Natural killer cell treated with Interleukin-12 subunit alpha and Interleukin-12 subunit beta and Interleukin-15 and Interleukin-18, amount 100 ng/mL, for 72 hours (primary cell): ENCODE measurements around the gene GLA. TPM values are rescaled to one million over a fixed set of nuclear protein-coding genes. Genes with fewer than 3 reads are reported as not detected.

Experiments used
- ATAC-seq, 2 donors: fragments of 150-1000 bp; cut with Tn5 transposase in 1 of 2; sonication (Bioruptor Pico), chemical (Tn5 transposase) in 1 of 2; 2 replicates each; pipeline ENCODE4 v1.10.0; 2021
- DNase-seq: peaks from one replicate; pipeline ENCODE4 v3.0.0; 2022; ENCODE audit warnings: low spot score
- H3K27ac Mint-ChIP-seq, 2 donors: 1 replicate in 1 of 2; 2 replicates in 1 of 2; pipeline ENCODE4 v1.8.0; 2022; ENCODE audit warnings: mixed read lengths in 2 of 2, mild to moderate bottlenecking in 1 of 2, moderate library complexity in 1 of 2
- H3K27me3 Mint-ChIP-seq, 2 donors: 1 replicate in 1 of 2; 2 replicates in 1 of 2; pipeline ENCODE4 v1.8.0; 2022; ENCODE audit warnings: mixed read lengths in 2 of 2
- H3K36me3 Mint-ChIP-seq: one replicate; pipeline ENCODE4 v1.8.0; 2022; ENCODE audit warnings: mixed read lengths
- H3K4me1 Mint-ChIP-seq, 2 donors: 1 replicate in 1 of 2; 2 replicates in 1 of 2; pipeline ENCODE4 v1.8.0; 2022; ENCODE audit warnings: low read depth in 2 of 2, mixed read lengths in 2 of 2, mild to moderate bottlenecking in 1 of 2
- H3K4me3 Mint-ChIP-seq: one replicate; pipeline ENCODE4 v1.8.0; 2022; ENCODE audit warnings: mixed read lengths
- H3K9me3 Mint-ChIP-seq: 2 replicates; pipeline ENCODE4 v1.8.0; 2022; ENCODE audit warnings: mixed read lengths
- total RNA-seq, 2 donors: library from RNA; stranded (reverse); gene quantifications; one replicate each; pipeline ENCODE4 v1.2.3, GENCODE V29; 2022

Gene GLA
- 10 to 100 TPM; 42.1 to 58.2 TPM for total RNA-seq

DNA sequence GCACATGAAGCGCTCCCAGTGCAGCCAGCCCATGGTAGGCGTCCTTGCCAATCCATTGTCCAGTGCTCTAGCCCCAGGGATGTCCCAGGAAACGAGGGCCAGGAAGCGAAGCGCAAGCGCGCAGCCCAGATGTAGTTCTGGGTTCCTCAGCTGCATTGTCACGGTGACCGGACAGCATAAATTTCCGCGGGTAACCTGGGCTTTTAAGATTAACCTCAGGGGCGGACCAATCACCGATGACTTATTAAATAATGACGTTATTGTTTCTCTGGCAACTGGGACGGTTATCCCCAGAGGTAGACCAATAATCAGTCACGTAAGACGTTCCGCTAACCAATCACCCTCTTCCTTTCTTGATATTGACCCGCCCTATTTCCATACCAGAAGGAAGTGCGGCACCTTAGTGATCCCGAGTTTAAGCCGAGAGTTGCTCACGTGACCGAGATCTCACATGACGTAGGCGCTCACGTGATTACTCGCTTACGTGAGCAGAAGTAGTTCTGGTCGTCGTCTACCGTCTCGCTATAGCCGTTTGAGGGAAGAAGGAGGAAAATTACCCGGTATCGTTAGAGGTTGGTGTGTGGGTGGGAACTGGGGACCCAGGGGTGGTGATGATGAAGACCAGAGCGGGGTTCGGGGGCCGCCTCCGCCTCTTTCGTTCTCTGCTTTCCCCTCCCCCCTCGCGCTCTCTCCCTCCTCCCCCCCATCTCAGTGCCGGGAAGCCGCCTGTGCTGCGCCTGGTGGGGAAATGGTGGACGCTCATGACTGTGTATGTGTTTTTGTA is at the start of gene GLA, which contains the start of gene HNRNPH2:
GLA (minus strand) TSS at position 178 of the 784 bp plus-strand sequence; CDS start at position 156, 22 bp downstream.
HNRNPH2 (plus strand) TSS at position 475 of the 784 bp plus-strand sequence. CDS start 3,767 bp downstream, outside the sequence.
- DNase-seq, result peak; percentile 88
- peaks cover 22 to 26% of the 10 kb centered on the region in 2 donors for H3K4me1 Mint-ChIP-seq
- H3K4me3 Mint-ChIP-seq, result peak within 1 kb of the TSS; percentile 100
- peaks cover 7% of the 10 kb centered on the region for H3K36me3 Mint-ChIP-seq
- H3K9me3 Mint-ChIP-seq, result no peaks in the 10 kb centered on the region
- peak within 1 kb of the TSS; percentile 90 to 93 for H3K27ac Mint-ChIP-seq
- peak; percentile 97 to 98 for ATAC-seq
- peaks cover 0 to 5% of the 10 kb centered on the region in 2 donors for H3K27me3 Mint-ChIP-seq

DNA sequence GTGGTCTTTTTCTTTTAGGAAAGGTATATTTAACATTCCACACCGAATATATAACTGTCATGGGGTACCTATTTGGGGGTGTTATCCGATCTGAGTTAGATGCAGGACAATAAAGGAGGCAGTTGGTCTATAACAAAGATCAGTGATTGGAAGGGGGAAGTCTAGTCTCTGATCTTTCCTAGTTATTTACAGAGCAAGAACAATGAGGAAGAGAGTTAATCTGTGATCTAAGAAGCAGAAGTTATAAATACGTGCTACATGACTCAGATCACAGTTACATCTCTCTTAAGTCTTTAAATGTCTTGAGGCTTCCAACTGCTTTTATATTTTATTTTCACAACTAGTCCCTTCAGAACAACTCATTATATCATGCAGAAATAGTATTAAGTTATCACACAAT is 44.3 kb upstream of the GLA start:
- DNase-seq (no peak), ATAC-seq (no peak)
- no peaks in the 10 kb centered on the region for H3K9me3 Mint-ChIP-seq

DNA sequence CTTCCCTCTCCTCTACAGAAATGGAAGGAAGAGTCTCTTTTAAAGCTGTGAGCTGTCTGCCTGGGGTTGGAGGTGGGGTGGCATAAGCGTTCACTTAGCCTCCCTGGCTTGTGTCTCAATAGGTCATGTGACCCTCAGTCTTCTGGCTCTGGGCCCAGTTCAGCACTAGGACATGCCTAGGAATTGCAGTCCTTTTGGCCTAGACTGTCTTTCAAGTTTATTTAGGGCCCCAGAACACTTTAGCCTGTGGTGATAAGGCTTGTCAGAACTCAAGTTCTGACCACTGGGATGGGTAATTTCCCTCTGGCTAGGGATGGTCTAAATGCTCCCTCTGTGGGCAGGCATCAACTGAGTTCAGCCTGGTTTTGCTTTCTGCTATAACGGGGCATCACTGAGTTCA is 43.2 kb upstream of the GLA start:
- DNase-seq (no peak), ATAC-seq (no peak)
- H3K4me3 Mint-ChIP-seq, result no peak overlapping the region

More for the DNA sequence above, 44.3 kb upstream of the GLA start:
- Mint-ChIP-seq H3K36me3 (peaks cover 7% of the 10 kb centered on the region), H3K27me3 (no peaks in the 10 kb centered on the region), H3K4me3 (no peak overlapping the region), H3K27ac (no peak overlapping the region), H3K4me1 (no peaks in the 10 kb centered on the region)

DNA sequence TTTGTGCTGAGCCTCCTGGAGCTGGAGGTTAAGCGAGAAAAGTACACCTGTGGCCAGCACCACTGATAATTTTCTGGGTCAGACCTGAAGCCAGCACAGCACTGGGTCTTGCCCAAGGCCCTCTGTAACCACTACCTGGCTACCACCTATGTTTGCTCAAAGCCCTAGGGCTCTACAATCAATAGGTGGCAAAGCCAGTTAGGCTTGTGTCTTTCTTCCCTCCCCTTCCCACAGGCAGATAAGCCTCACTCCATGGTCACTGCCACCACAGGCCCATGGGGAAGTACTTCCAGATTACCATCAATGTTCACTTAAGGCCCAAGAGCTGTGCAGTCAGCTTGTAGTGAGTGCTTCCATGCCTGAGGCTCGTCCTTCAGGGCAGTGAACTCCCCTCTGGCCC is 42.4 kb upstream of the GLA start:
- H3K4me1 Mint-ChIP-seq, result no peaks in the 10 kb centered on the region
- DNase-seq, result no peak
- peaks cover 7% of the 10 kb centered on the region for H3K36me3 Mint-ChIP-seq
- no peak for ATAC-seq
- H3K9me3 Mint-ChIP-seq, result no peaks in the 10 kb centered on the region
- no peak overlapping the region for H3K4me3 Mint-ChIP-seq
- H3K27ac Mint-ChIP-seq, result no peak overlapping the region
- no peaks in the 10 kb centered on the region for H3K27me3 Mint-ChIP-seq

More for the DNA sequence above, 43.2 kb upstream of the GLA start:
- no peak overlapping the region for H3K27ac Mint-ChIP-seq
- peaks cover 7% of the 10 kb centered on the region for H3K36me3 Mint-ChIP-seq
- H3K27me3 Mint-ChIP-seq, result no peaks in the 10 kb centered on the region
- H3K4me1 Mint-ChIP-seq, result no peaks in the 10 kb centered on the region
- H3K9me3 Mint-ChIP-seq, result no peaks in the 10 kb centered on the region

DNA sequence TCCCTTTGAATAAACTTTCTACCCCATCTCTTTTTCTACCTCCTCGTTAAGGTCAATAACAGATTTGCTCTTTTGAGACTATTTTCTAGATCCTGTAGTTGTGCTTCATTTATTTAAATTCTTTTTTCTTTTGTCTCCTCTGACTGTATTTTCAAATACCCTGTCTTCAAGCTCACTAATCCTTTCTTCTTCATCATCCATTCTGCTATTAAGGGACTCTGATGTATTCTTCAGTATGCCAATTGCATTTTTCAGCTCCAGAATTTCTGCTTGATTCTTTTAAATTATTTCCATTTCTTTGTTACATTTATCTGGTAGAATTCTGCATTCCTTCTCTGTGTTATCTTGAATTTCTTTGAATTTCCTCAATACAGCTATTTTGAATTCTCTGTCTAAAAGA is 41.6 kb upstream of the GLA start:
- Mint-ChIP-seq H3K4me3 (no peak overlapping the region), H3K36me3 (peaks cover 7% of the 10 kb centered on the region), H3K27me3 (no peaks in the 10 kb centered on the region), H3K9me3 (no peaks in the 10 kb centered on the region), H3K27ac (no peak overlapping the region), H3K4me1 (no peaks in the 10 kb centered on the region)
- DNase-seq, result no peak
- ATAC-seq, result no peak

DNA sequence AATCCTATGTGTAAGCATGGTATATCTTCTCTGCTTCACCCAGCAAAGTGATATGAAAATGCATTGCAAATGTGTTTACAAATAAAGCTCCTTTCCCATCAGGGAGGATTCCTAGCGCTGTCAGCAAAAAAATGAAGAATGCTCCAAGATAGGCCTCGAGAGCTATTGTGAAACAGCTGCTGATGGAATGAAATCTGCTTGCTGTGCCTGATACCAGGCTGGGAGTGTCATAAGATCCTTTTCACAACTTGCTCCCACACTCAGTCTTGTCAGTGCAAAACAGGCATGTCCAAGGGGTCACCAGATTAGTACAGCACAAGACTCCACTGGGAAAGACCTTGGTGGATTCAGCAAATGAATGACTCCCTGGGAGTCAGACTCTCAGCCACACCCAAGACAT is 34.4 kb upstream of the GLA start:
- H3K4me3 Mint-ChIP-seq, result no peak overlapping the region
- peaks cover 13% of the 10 kb centered on the region for H3K36me3 Mint-ChIP-seq
- DNase-seq, result no peak
- H3K9me3 Mint-ChIP-seq, result no peaks in the 10 kb centered on the region
- ATAC-seq, result no peak
- H3K27me3 Mint-ChIP-seq, result no peaks in the 10 kb centered on the region
- H3K27ac Mint-ChIP-seq, result no peak overlapping the region
- peaks cover 7% of the 10 kb centered on the region in 2 donors for H3K4me1 Mint-ChIP-seq

DNA sequence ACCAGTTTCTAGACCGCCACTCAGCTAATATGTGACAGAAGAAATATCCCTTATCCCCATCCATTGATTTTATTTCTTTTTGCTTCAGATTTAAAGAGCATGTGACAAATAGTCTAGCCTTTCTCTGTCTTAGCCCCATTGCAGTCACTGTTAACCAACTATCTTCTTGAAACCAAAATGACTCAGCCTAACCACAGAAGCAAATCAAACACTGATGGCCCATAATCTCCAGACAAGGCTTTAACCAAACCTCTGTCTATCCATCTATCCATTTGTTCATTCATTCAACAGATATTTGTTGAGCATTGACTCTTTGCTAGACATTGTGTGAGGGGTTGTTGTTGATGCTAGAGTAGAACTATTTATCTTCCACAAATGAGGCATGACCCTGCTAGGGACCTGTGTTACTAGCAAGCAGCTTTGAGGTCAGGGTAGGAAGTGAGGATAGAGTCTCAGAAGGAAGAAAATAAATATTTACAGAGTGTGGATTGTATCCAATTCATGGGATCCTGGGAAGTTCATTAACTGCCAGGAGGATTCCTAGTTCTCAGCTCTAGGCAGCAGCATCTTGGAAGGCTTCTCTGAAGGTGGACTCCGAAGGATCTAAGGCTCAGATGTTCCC is 22.8 kb upstream of the GLA start:
- H3K36me3 Mint-ChIP-seq, result peaks cover 10% of the 10 kb centered on the region
- H3K4me3 Mint-ChIP-seq, result peak overlapping the region; percentile 78
- DNase-seq (no peak), ATAC-seq (peak; percentile 75 to 93)
- H3K27ac Mint-ChIP-seq, result peak overlapping the region; percentile 73 to 76
- peaks cover 11 to 12% of the 10 kb centered on the region in 2 donors for H3K4me1 Mint-ChIP-seq
- H3K27me3 Mint-ChIP-seq, result no peaks in the 10 kb centered on the region
- no peaks in the 10 kb centered on the region for H3K9me3 Mint-ChIP-seq

DNA sequence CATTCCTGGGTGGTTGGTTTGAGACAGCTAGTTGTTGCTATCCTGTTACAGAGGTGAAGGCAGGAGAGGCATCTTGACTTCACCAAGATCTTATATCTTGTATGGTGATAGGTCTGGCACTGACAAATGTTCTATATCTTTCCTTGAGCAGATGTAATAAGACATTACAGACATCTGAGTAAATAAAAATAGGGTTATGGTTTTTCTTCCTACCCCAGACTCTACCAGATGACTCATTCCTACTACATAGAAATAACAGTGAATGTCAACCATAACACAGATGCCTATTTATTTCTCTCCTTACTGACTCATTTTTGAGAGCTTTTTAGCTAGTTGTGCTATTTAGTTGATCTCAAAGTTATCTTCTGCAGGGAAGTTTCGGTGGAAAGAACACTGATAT is 22.2 kb upstream of the GLA start:
- DNase-seq, result no peak
- H3K4me1 Mint-ChIP-seq, result peaks cover 13 to 14% of the 10 kb centered on the region in 2 donors
- peaks cover 14% of the 10 kb centered on the region for H3K36me3 Mint-ChIP-seq
- ATAC-seq, result peak; percentile 50 to 89
- peaks cover 0 to 2% of the 10 kb centered on the region in 2 donors for H3K27me3 Mint-ChIP-seq
- no peaks in the 10 kb centered on the region for H3K9me3 Mint-ChIP-seq
- H3K4me3 Mint-ChIP-seq, result peak overlapping the region; percentile 78
- peak overlapping the region; percentile 73 to 76 for H3K27ac Mint-ChIP-seq

DNA sequence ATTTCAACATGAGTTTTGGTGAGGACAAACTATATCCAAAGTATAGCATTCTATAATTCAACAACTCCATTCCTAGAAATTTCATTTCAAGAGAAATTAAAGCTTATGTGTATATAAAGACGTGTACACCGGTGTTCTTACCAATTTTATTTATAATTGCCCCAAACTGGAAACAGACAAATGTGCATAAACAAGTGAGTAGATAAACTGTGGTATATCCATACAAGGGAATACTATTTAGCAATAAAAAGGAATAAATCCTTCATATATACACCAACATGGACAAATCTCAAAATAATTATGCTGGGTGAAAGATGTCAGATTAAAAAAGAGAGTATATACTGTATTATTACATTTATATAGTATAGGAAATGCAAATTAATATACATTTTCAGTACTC is 20.2 kb upstream of the GLA start:
- Mint-ChIP-seq H3K27ac (no peak overlapping the region), H3K4me1 (peaks cover 13 to 17% of the 10 kb centered on the region in 2 donors), H3K36me3 (peaks cover 18% of the 10 kb centered on the region), H3K9me3 (no peaks in the 10 kb centered on the region), H3K4me3 (no peak overlapping the region), H3K27me3 (peaks cover 0 to 2% of the 10 kb centered on the region in 2 donors)
- ATAC-seq (no peak), DNase-seq (no peak)

DNA sequence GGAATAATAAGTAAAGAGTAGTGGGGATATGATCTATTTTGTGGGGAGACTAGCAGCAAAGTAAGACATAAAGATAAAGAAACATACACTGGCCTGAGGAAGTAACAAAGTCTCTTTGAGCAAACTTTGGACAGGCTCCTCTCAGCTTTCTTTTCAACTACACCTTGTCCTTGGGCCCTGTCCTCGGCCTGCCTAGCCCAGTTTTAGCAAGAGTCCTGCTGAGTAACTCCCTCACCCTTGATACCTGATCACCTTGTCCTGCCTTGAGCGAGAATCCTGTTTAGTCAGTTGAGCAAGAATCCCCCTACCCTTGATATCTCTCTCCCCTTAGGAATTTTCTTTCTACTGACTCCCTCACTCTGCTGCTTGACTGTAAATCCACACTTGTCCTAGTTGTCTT is 11.8 kb upstream of the GLA start:
- H3K9me3 Mint-ChIP-seq, result no peaks in the 10 kb centered on the region
- peaks cover 28 to 31% of the 10 kb centered on the region in 2 donors for H3K4me1 Mint-ChIP-seq
- peak overlapping the region; percentile 88 for H3K4me3 Mint-ChIP-seq
- peaks cover 0 to 13% of the 10 kb centered on the region in 2 donors for H3K27me3 Mint-ChIP-seq
- H3K36me3 Mint-ChIP-seq, result peaks cover under 1% of the 10 kb centered on the region
- peak overlapping the region; percentile 97 to 98 for H3K27ac Mint-ChIP-seq
- no peak for ATAC-seq
- no peak for DNase-seq

DNA sequence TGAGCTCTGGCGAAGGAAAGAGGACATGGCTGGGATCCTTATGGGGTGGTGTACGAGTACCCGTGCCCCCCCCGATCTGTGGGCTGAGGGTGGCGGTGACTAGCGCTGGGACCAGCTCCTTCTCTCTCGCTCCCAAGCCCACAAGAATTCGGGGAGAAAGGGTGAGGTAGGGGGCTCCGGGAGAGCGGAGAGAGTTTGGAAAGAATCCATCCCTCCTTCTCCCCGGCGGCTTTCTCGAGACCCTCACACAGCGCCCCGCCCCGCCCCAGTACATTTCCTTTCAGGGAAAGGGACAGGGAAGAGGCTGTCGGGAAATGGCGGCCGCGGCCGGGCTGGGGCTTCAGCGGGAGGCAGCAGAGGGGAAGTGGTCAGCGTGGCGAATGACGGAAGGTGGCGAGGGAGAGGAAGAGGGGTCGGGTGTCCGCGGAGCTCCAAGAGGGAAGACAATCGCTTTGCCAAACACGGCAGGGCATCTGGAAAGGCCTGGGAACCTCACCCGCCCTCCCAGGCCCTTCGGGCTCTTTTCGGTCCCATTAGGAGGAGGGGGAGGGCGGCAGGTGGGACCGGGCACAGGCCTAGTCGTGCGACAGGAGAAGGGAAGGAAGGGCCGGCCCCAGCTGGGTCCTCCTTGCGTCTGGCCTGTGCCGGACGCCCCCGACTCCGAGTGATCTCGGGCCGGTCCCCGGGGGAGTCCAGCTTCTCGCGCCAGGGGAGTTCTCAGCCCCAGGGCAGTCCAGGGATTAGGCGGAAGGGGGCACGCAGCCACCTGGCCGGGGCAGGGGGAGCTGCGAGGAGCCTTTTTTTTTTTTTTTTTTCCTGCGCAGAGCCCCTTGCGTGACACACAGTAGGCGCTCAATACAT is 10.5 kb upstream of the GLA start:
- DNase-seq (peak; percentile 80), ATAC-seq (peak; percentile 86 to 87)
- H3K27me3 Mint-ChIP-seq, result peaks cover 0 to 13% of the 10 kb centered on the region in 2 donors
- peak overlapping the region; percentile 88 for H3K4me3 Mint-ChIP-seq
- H3K36me3 Mint-ChIP-seq, result no peaks in the 10 kb centered on the region
- peak overlapping the region; percentile 97 to 98 for H3K27ac Mint-ChIP-seq
- peaks cover 28 to 35% of the 10 kb centered on the region in 2 donors for H3K4me1 Mint-ChIP-seq
- no peaks in the 10 kb centered on the region for H3K9me3 Mint-ChIP-seq

DNA sequence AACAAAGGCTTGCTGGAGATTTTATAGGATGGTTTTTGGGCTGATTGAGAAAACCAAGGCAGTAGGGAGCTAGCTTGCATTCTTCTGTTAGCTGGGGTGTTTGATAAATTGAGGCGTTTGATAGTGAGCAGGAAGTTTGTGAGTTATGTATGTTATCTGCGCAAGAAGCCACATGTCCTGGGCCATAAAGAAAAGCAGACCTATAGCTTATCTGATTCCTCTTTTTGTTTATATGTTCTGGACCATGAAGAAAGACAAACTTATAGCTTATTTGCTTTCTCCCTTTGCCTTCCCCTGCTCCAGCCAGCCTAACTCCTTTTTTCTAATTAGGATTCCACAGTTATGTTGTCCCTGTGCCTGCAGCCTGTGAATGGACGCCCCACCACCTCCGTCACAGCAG is 9.5 kb upstream of the GLA start:
- peaks cover 33 to 45% of the 10 kb centered on the region in 2 donors for H3K4me1 Mint-ChIP-seq
- no peak for DNase-seq
- no peak for ATAC-seq
- peak overlapping the region; percentile 88 for H3K4me3 Mint-ChIP-seq
- peak overlapping the region; percentile 97 to 98 for H3K27ac Mint-ChIP-seq
- peaks cover 9% of the 10 kb centered on the region for H3K36me3 Mint-ChIP-seq
- H3K27me3 Mint-ChIP-seq, result peaks cover 0 to 13% of the 10 kb centered on the region in 2 donors
- no peaks in the 10 kb centered on the region for H3K9me3 Mint-ChIP-seq

DNA sequence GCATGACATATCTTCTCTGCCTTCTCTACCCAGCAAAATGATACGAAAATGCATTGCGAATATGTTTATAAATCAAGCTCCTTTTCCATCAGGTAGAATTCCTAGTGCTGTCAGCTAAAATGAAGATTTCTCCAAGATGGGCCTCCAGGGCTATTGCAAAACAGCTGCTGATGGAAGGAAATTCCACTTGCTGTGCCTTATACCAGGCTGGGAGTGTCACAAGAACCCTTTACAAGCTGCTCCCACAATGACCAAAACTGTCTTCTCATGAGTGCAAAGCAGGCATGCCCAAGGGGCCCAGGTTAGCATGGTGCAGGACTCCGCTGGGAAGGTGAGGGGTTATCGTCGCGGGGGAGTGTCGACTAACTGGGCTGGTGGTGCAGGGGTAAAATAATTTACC is 9.0 kb upstream of the GLA start:
- H3K27ac Mint-ChIP-seq, result peak overlapping the region; percentile 97 to 98

More for the DNA sequence above, 9.0 kb upstream of the GLA start:
- ATAC-seq, result no peak
- peaks cover 0 to 13% of the 10 kb centered on the region in 2 donors for H3K27me3 Mint-ChIP-seq
- H3K36me3 Mint-ChIP-seq, result peaks cover 9% of the 10 kb centered on the region
- DNase-seq, result no peak
- H3K4me1 Mint-ChIP-seq, result peaks cover 33 to 50% of the 10 kb centered on the region in 2 donors
- no peaks in the 10 kb centered on the region for H3K9me3 Mint-ChIP-seq
- H3K4me3 Mint-ChIP-seq, result peak overlapping the region; percentile 88
